Chondrocyte (in vitro differentiated cells): ENCODE results near the gene ZNF236. TPM values are rescaled to one million over a fixed set of nuclear protein-coding genes. Genes with fewer than 3 reads are reported as not detected.

Source experiments
- DNase-seq: peaks from one replicate; pipeline ENCODE4 v3.0.0; 2021; ENCODE audit warnings: mixed read lengths, low spot score
- H3K27ac Mint-ChIP-seq: one replicate; pipeline ENCODE4 v1.8.0; 2021; ENCODE audit warnings: mild to moderate bottlenecking, moderate library complexity, mixed read lengths; ENCODE audit not compliant: unreplicated experiment
- H3K27me3 Mint-ChIP-seq: 2 replicates; pipeline ENCODE4 v1.8.0; 2021; ENCODE audit warnings: low read depth, mixed read lengths
- H3K36me3 Mint-ChIP-seq: 2 replicates; pipeline ENCODE4 v1.8.0; 2021; ENCODE audit warnings: low read depth, mixed read lengths
- H3K4me1 Mint-ChIP-seq: 2 replicates; pipeline ENCODE4 v1.8.0; 2021; ENCODE audit warnings: low read depth, mild to moderate bottlenecking, mixed read lengths
- H3K4me3 Mint-ChIP-seq: one replicate; pipeline ENCODE4 v1.8.0; 2021; ENCODE audit warnings: mild to moderate bottlenecking, moderate library complexity, mixed read lengths; ENCODE audit not compliant: unreplicated experiment
- H3K9me3 Mint-ChIP-seq: 2 replicates; pipeline ENCODE4 v1.8.0; 2021; ENCODE audit warnings: low read depth, mixed read lengths
- CTCF ChIP-seq: fragments of 200-600 bp; sonication (generic); IDR thresholded peaks from 2 replicates; pipeline ENCODE4 v1.5.0; 2021; ENCODE audit warnings: antibody characterized with exemption, mild to moderate bottlenecking, moderate library complexity
- total RNA-seq: library from RNA; stranded (reverse); gene quantifications from 3 replicates; pipeline ENCODE4 v1.2.1, GENCODE V29; 2021

Gene ZNF236
- total RNA-seq, 1 donor from 2014 or later: 14.3 TPM

- no peaks in the 10 kb centered on the region for H3K9me3 Mint-ChIP-seq
- no peak for DNase-seq
These were observed 16.9 kb downstream of the ZNF236 start for GRCh38 chr18:76839086-76839794.

GRCh38 chr18:76842837-76843530, 20.6 kb downstream of the ZNF236 start:
- Mint-ChIP-seq H3K27me3 (no peaks in the 10 kb centered on the region), H3K4me3 (no peak overlapping the region), H3K36me3 (no peaks in the 10 kb centered on the region), H3K27ac (no peak overlapping the region), H3K4me1 (peaks cover 25% of the 10 kb centered on the region), H3K9me3 (no peaks in the 10 kb centered on the region)
- TF ChIP-seq CTCF: no peak
- DNase-seq: no peak

More at GRCh38 chr18:76839086-76839794, 16.9 kb downstream of the ZNF236 start:
- Mint-ChIP-seq H3K36me3 (no peaks in the 10 kb centered on the region), H3K4me3 (no peak overlapping the region), H3K27ac (no peak overlapping the region), H3K4me1 (peaks cover 16% of the 10 kb centered on the region), H3K27me3 (no peaks in the 10 kb centered on the region)
- TF ChIP-seq CTCF: no peak

GRCh38 chr18:76844144-76844543, 21.8 kb downstream of the ZNF236 start:
- DNase-seq: no peak
- no peak overlapping the region for H3K4me3 Mint-ChIP-seq
- H3K27me3 Mint-ChIP-seq: no peaks in the 10 kb centered on the region
- H3K9me3 Mint-ChIP-seq: no peaks in the 10 kb centered on the region
- H3K4me1 Mint-ChIP-seq: peaks cover 19% of the 10 kb centered on the region
- no peaks in the 10 kb centered on the region for H3K36me3 Mint-ChIP-seq
- no peak for TF ChIP-seq CTCF
- H3K27ac Mint-ChIP-seq: no peak overlapping the region

- Mint-ChIP-seq H3K27ac (no peak overlapping the region), H3K4me1 (peaks cover 18% of the 10 kb centered on the region), H3K36me3 (no peaks in the 10 kb centered on the region), H3K9me3 (no peaks in the 10 kb centered on the region), H3K4me3 (no peak overlapping the region), H3K27me3 (no peaks in the 10 kb centered on the region)
- TF ChIP-seq CTCF: no peak
- no peak for DNase-seq
These were observed 22.6 kb downstream of the ZNF236 start for GRCh38 chr18:76844742-76845477.

- Mint-ChIP-seq H3K9me3 (no peaks in the 10 kb centered on the region), H3K36me3 (no peaks in the 10 kb centered on the region), H3K27me3 (no peaks in the 10 kb centered on the region), H3K4me1 (peaks cover 20% of the 10 kb centered on the region), H3K4me3 (no peak overlapping the region), H3K27ac (no peak overlapping the region)
- TF ChIP-seq CTCF: no peak
- no peak for DNase-seq
These were observed 23.9 kb downstream of the ZNF236 start for GRCh38 chr18:76846217-76846616.
